Suppressor macrophage (primary cell): ENCODE measurements around the gene OR4D2.
"Not testable (repeated sequence)": the region's sequence is repeated elsewhere in the genome, so short reads cannot be mapped to it uniquely, and the experiment has no call there.

Experiments
- DNase-seq, 4 experiments: peaks; one replicate each; pipeline ENCODE4 v3.0.0-alpha.2; 2020 to 2022
- total RNA-seq, 17 experiments: gene quantifications; one replicate each; lab custom pipeline; 2026; ENCODE audit warnings: mixed read lengths in 6 of 17, inconsistent platforms in 3 of 17; lab: John Stamatoyannopoulos, UW

The OR4D2 gene
- total RNA-seq = 0 to 1.2 (median 0) reads per million in 17 experiments

- DNase-seq = no peak
Observed at GRCh38 chr17:58166682-58167081, at the start of gene OR4D2. OR4D2 (plus strand) TSS chr17:58166982; CDS start chr17:58169656, 2,674 bp downstream.

GRCh38 chr17:58117382-58117781 lies 49.4 kb upstream of the OR4D2 start:
- DNase-seq = no peak

- no peak for DNase-seq
Observed at GRCh38 chr17:58119491-58119890, 47.3 kb upstream of the OR4D2 start.

- DNase-seq = peak; percentile 55 to 77 (median 66)
Observed at GRCh38 chr17:58120195-58120822, 46.5 kb upstream of the OR4D2 start.

- DNase-seq = peak in 3 of 4 experiments; percentile 11 to 28 (median 18)
Observed at GRCh38 chr17:58121925-58122324, 44.9 kb upstream of the OR4D2 start.

- no peak for DNase-seq
Observed at GRCh38 chr17:58127846-58128245, 38.9 kb upstream of the OR4D2 start.

GRCh38 chr17:58132697-58133096 lies 34.1 kb upstream of the OR4D2 start:
- DNase-seq = not testable (repeated sequence)

GRCh38 chr17:58136669-58137279 lies 30.0 kb upstream of the OR4D2 start:
- DNase-seq = no peak

GRCh38 chr17:58141505-58141904 lies 25.3 kb upstream of the OR4D2 start:
- no peak for DNase-seq

- not testable (repeated sequence) for DNase-seq
Observed at GRCh38 chr17:58143335-58143734, 23.4 kb upstream of the OR4D2 start.

GRCh38 chr17:58144801-58145200 lies 22.0 kb upstream of the OR4D2 start:
- no peak for DNase-seq

GRCh38 chr17:58147930-58148434 lies 18.8 kb upstream of the OR4D2 start, which contains the start of gene OR4D1:
OR4D1 (plus strand) TSS chr17:58148384; CDS start chr17:58155154, 6,770 bp downstream.
- no peak for DNase-seq

- no peak for DNase-seq
Observed at GRCh38 chr17:58148609-58149008, 18.2 kb upstream of the OR4D2 start.

- DNase-seq = no peak
Observed at GRCh38 chr17:58150394-58150793, 16.4 kb upstream of the OR4D2 start.

- peak in 1 of 4 experiments; percentile 15 for DNase-seq
Observed at GRCh38 chr17:58153046-58153445, 13.7 kb upstream of the OR4D2 start.

GRCh38 chr17:58153671-58154070 lies 13.1 kb upstream of the OR4D2 start:
- no peak for DNase-seq

GRCh38 chr17:58156839-58157803 lies 9.7 kb upstream of the OR4D2 start:
- peak; percentile 25 to 60 (median 36) for DNase-seq

- DNase-seq = no peak
Observed at GRCh38 chr17:58158181-58158580, 8.6 kb upstream of the OR4D2 start.

GRCh38 chr17:58161566-58161965 lies 5.2 kb upstream of the OR4D2 start:
- DNase-seq = peak in 1 of 4 experiments; percentile 5

- DNase-seq = no peak
Observed at GRCh38 chr17:58165981-58166380, 801 bp upstream of the OR4D2 start.

- no peak for DNase-seq
Observed at GRCh38 chr17:58170622-58171021, 3.8 kb downstream of the OR4D2 start.

GRCh38 chr17:58172369-58173071 lies 5.7 kb downstream of the OR4D2 start:
- peak in 2 of 4 experiments; percentile 10 to 13 for DNase-seq
